Keratinocyte (primary cell): ENCODE results near the gene DMAC1. TPM values are rescaled to one million over a fixed set of nuclear protein-coding genes. Genes with fewer than 3 reads are reported as not detected.

Source experiments
- DNase-seq: peaks from one replicate; pipeline ENCODE4 v3.0.0-alpha.2; 2011; ENCODE audit warnings: low read depth, missing footprints, low spot score
- FAIRE-seq: peaks from 2 replicates; lab custom pipeline; 2011; peaks lifted over from hg19 to GRCh38; lab: Jason Lieb, UNC
- H2AFZ ChIP-seq: 2 replicates; pipeline ENCODE4 v1.6.0; 2012; ENCODE audit warnings: low read length, control low read depth, inconsistent platforms; ENCODE audit not compliant: control insufficient read depth
- H3K27ac ChIP-seq: 2 replicates; pipeline ENCODE4 v1.5.1; 2011; ENCODE audit warnings: low read length; ENCODE audit not compliant: control insufficient read depth, insufficient read depth
- H3K27me3 ChIP-seq: 3 replicates; pipeline ENCODE4 v1.6.0; 2011; ENCODE audit warnings: low read length; ENCODE audit not compliant: control insufficient read depth, insufficient read depth; ENCODE audit errors: extremely low read depth
- H3K36me3 ChIP-seq, 2 experiments: 2 replicates in 1 of 2; 3 replicates in 1 of 2; pipeline ENCODE4 v1.5.1; 2011; ENCODE audit warnings: low read length in 2 of 2, mild to moderate bottlenecking in 1 of 2; ENCODE audit not compliant: control insufficient read depth in 2 of 2, insufficient read depth in 2 of 2; ENCODE audit errors: extremely low read depth in 1 of 2
- H3K4me1 ChIP-seq: 3 replicates; pipeline ENCODE4 v1.5.1; 2011; ENCODE audit warnings: low read length; ENCODE audit not compliant: control insufficient read depth, insufficient read depth; ENCODE audit errors: extremely low read depth
- H3K4me2 ChIP-seq: 3 replicates; pipeline ENCODE4 v1.6.0; 2011; ENCODE audit warnings: low read depth, low read length; ENCODE audit not compliant: control insufficient read depth, insufficient read depth; ENCODE audit errors: extremely low read depth
- H3K4me3 ChIP-seq, 3 experiments: fragments of 200-600 bp in 1 of 3; sonication (generic) in 1 of 3; 2 replicates in 2 of 3; 3 replicates in 1 of 3; pipeline ENCODE4 v1.5.1; 2011 to 2016; ENCODE audit warnings: low read length in 3 of 3, mild to moderate bottlenecking in 3 of 3, control low read depth in 2 of 3, inconsistent platforms in 1 of 3, low read depth in 1 of 3, mixed read lengths in 1 of 3, mixed run types in 1 of 3, moderate library complexity in 1 of 3; ENCODE audit not compliant: control insufficient read depth in 2 of 3, insufficient read depth in 2 of 3; ENCODE audit errors: extremely low read depth in 1 of 3
- H3K79me2 ChIP-seq: 2 replicates; pipeline ENCODE4 v1.6.0; 2012; ENCODE audit warnings: low read length; ENCODE audit not compliant: control insufficient read depth, insufficient read depth
- H3K9ac ChIP-seq: 3 replicates; pipeline ENCODE4 v1.6.0; 2011; ENCODE audit warnings: low read length; ENCODE audit not compliant: control insufficient read depth, insufficient read depth; ENCODE audit errors: extremely low read depth
- H3K9me1 ChIP-seq: 3 replicates; pipeline ENCODE4 v1.6.0; 2011; ENCODE audit warnings: low read length; ENCODE audit not compliant: control insufficient read depth, insufficient read depth; ENCODE audit errors: extremely low read depth
- H3K9me3 ChIP-seq: 2 replicates; pipeline ENCODE4 v1.5.1; 2012; ENCODE audit warnings: low read depth, low read length; ENCODE audit not compliant: control insufficient read depth
- H4K20me1 ChIP-seq: 3 replicates; pipeline ENCODE4 v1.6.0; 2011; ENCODE audit warnings: low read length; ENCODE audit not compliant: control insufficient read depth, insufficient read depth; ENCODE audit errors: extremely low read depth
- CTCF ChIP-seq, 3 experiments: IDR thresholded peaks in 1 of 3; conservative IDR thresholded peaks in 1 of 3; optimal IDR thresholded peaks in 1 of 3; 2 replicates in 2 of 3; 3 replicates in 1 of 3; pipeline versions ENCODE3 to v1.5.1; 2011; ENCODE audit warnings: low read length in 3 of 3, mild to moderate bottlenecking in 3 of 3, moderate library complexity in 2 of 3, control low read depth in 1 of 3, inconsistent platforms in 1 of 3; ENCODE audit not compliant: insufficient read depth in 2 of 3; ENCODE audit errors: extremely low read depth in 1 of 3
- EZH2 ChIP-seq: IDR thresholded peaks from one replicate; pipeline ENCODE4 v1.6.1; 2012; ENCODE audit warnings: inconsistent platforms, mild to moderate bottlenecking, low read length, moderate library complexity
- dilution Hi-C: fragments of 300-500 bp; cut with MboI; formaldehyde crosslinking; loops from one replicate; pipeline ENCODE4 v1.7.0; 2020; ENCODE audit warnings: low sequenced_read_pairs; ENCODE audit not compliant: extremely low pct_ligation_motif_present
- polyA plus RNA-seq, 5 experiments: library from polyadenylated mRNA; depleted of rRNA in 3 of 5; stranded (reverse) in 3 of 5; stranded (forward) in 1 of 5; unstranded in 1 of 5; fragments of >200 nt; gene quantifications; 1 replicate in 1 of 5; 2 replicates in 3 of 5; 3 replicates in 1 of 5; pipeline versions ENCODE4 v1.2.1 to v1.2.3, GENCODE V29; 2011 to 2012; ENCODE audit warnings: missing spikeins in 2 of 5, low read depth in 1 of 5, low replicate concordance in 1 of 5

DMAC1 gene
- polyA plus RNA-seq, 1 donor (not counting 4 experiments of a cell fraction or from before 2014, with no cell fraction given) = 71.4 TPM

- TF ChIP-seq CTCF (optimal IDR thresholded peaks at IDR 0.05 in 1 of 3, IDR thresholded peaks at IDR 0.05 in 1 of 3, conservative IDR thresholded peaks at IDR 0.05 in 1 of 3; ENCODE audit: extremely low read depth in 1 of 3, insufficient read depth in 2 of 3, low read length in 3 of 3) (no peak), EZH2 (no peak)
- Histone ChIP-seq H2AFZ (no peak overlapping the region), H3K9ac (no peak overlapping the region), H3K4me2 (no peak overlapping the region), H3K9me3 (no peaks in the 10 kb centered on the region), H3K27me3 (no peaks in the 10 kb centered on the region), H3K9me1 (no peaks in the 10 kb centered on the region), H3K4me3 (no peak overlapping the region), H3K4me1 (no peaks in the 10 kb centered on the region), H3K27ac (no peak overlapping the region), H3K36me3 (no peaks in the 10 kb centered on the region), H3K79me2 (no peaks in the 10 kb centered on the region), H4K20me1 (no peaks in the 10 kb centered on the region)
- DNase-seq = no peak
- FAIRE-seq = no peak
- dilution Hi-C loops = no loop called here
Measured at GRCh38 chr9:7828334-7828733, 28.8 kb upstream of the DMAC1 start.

GRCh38 chr9:7827792-7828191 lies 28.2 kb upstream of the DMAC1 start:
- no peaks in the 10 kb centered on the region for H3K36me3 ChIP-seq
- no peak overlapping the region for H3K4me3 ChIP-seq
- no peak for DNase-seq
- dilution Hi-C loops = no loop called here
- H3K27me3 ChIP-seq = no peaks in the 10 kb centered on the region
- no peak overlapping the region for H3K4me2 ChIP-seq
- H3K9me3 ChIP-seq = no peaks in the 10 kb centered on the region
- H4K20me1 ChIP-seq = no peaks in the 10 kb centered on the region
- H3K27ac ChIP-seq = no peak overlapping the region
- H3K9ac ChIP-seq = no peak overlapping the region
- no peak for FAIRE-seq
- H3K4me1 ChIP-seq = no peaks in the 10 kb centered on the region
- no peaks in the 10 kb centered on the region for H3K79me2 ChIP-seq
- TF ChIP-seq EZH2 (no peak), CTCF (optimal IDR thresholded peaks at IDR 0.05 in 1 of 3, IDR thresholded peaks at IDR 0.05 in 1 of 3, conservative IDR thresholded peaks at IDR 0.05 in 1 of 3; ENCODE audit: extremely low read depth in 1 of 3, insufficient read depth in 2 of 3, low read length in 3 of 3) (no peak)
- no peaks in the 10 kb centered on the region for H3K9me1 ChIP-seq
- H2AFZ ChIP-seq = no peak overlapping the region
